AG08395 (cell line): ENCODE results near the gene RBM25.
"Not testable (repeated sequence)": the region's sequence is repeated elsewhere in the genome, so short reads cannot be mapped to it uniquely, and the experiment has no call there.

ENCODE experiments used
- DNase-seq: peaks from one replicate; pipeline ENCODE4 v3.0.0; 2012; ENCODE audit warnings: mixed read lengths, low spot score

The RBM25 gene

DNA sequence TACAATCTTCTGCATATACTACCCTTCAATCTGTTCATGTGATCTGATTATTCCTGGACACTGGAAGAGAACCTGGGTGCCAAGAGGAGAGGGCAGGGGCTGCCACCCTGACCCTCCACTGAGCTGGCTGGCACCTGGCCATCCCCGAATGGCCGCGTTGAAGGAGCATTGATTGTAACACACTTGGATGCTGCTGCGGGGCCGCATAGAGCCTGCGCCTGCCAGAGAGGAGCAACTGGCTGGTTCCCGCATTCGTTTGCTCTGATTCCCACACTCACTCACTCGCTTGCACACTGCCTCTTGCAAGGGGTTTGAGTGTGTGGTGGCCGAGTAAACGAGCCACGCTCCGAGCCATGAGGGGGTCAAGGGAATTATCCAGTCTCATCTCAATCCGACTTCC, 110.4 kb downstream of the RBM25 start:
- no peak for DNase-seq

DNA sequence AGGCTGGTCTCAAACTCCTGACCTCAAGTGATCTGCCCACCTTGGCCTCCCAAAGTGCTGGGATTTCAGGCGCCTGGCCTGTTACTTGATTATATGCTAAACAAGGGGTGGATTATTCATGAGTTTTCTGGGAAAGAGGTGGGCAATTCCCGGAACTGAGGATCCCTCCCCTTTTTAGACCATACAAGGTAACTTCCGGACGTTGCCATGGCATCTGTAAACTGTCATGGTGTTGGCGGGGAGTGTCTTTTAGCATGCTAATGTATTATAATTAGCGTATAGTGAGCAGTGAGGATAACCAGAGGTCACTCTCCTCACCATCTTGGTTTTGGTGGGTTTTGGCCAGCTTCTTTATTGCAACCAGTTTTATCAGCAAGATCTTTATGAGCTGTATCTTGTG, 111.5 kb downstream of the RBM25 start:
- DNase-seq: not testable (repeated sequence)

DNA sequence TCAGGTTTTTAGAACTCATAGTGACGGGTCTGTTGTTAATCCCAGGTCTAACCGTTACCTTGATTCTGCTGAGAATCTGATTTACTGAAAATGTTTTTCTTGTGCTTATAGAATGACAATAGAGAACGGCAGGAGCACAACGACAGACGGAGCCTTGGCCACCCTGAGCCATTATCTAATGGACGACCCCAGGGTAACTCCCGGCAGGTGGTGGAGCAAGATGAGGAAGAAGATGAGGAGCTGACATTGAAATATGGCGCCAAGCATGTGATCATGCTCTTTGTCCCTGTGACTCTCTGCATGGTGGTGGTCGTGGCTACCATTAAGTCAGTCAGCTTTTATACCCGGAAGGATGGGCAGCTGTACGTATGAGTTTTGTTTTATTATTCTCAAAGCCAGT, 112.4 kb downstream of the RBM25 start:
- no peak for DNase-seq

- DNase-seq: no peak
Observed at GRCh38 chr14:73172500-73172899, 114.2 kb downstream of the RBM25 start.

DNA sequence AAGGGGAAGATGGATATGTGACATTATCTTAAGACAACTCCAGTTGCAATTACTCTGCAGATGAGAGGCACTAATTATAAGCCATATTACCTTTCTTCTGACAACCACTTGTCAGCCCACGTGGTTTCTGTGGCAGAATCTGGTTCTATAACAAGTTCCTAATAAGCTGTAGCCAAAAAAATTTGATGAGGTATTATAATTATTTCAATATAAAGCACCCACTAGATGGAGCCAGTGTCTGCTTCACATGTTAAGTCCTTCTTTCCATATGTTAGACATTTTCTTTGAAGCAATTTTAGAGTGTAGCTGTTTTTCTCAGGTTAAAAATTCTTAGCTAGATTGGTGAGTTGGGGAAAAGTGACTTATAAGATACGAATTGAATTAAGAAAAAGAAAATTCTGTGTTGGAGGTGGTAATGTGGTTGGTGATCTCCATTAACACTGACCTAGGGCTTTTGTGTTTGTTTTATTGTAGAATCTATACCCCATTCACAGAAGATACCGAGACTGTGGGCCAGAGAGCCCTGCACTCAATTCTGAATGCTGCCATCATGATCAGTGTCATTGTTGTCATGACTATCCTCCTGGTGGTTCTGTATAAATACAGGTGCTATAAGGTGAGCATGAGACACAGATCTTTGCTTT, 114.9 kb downstream of the RBM25 start:
- peak; percentile 38 for DNase-seq
